ENCODE results near the gene AASS.

Gene AASS

GRCh38 chr7:122118757-122119156 is 25.3 kb downstream of the AASS start:
- no peaks in the 10 kb centered on the region for H3K9me3 ChIP-seq (ENCODE audit: control insufficient read depth, low read length)
- H3K27me3 ChIP-seq (replicated peaks; ENCODE audit: control insufficient read depth, insufficient read depth, low read length): no peaks in the 10 kb centered on the region
- no peaks in the 10 kb centered on the region for H3K4me1 ChIP-seq (ENCODE audit: control insufficient read depth, insufficient read depth, low read length)
- no peak overlapping the region for H3K4me3 ChIP-seq (ENCODE audit: low read length)
- DNase-seq (ENCODE audit: low read depth): no peak
- peaks cover 85% of the 10 kb centered on the region for H3K36me3 ChIP-seq (ENCODE audit: control insufficient read depth, insufficient read depth, low read length, severe bottlenecking)
- H3K9ac ChIP-seq (ENCODE audit: low read length): no peak overlapping the region

- H3K9me3 ChIP-seq (ENCODE audit: control insufficient read depth, low read length): peaks cover 25% of the 10 kb centered on the region
These were observed 41.0 kb downstream of the AASS start for GRCh38 chr7:122103064-122103463.

GRCh38 chr7:122100021-122100420 is 44.0 kb downstream of the AASS start:
- no peak for DNase-seq (ENCODE audit: low read depth)
- Histone ChIP-seq H3K27me3 (replicated peaks; ENCODE audit: control insufficient read depth, insufficient read depth, low read length) (no peaks in the 10 kb centered on the region), H3K36me3 (ENCODE audit: control insufficient read depth, insufficient read depth, low read length, severe bottlenecking) (peaks cover 68% of the 10 kb centered on the region), H3K4me3 (ENCODE audit: low read length) (no peak overlapping the region), H3K4me1 (ENCODE audit: control insufficient read depth, insufficient read depth, low read length) (no peaks in the 10 kb centered on the region), H3K9ac (ENCODE audit: low read length) (no peak overlapping the region), H3K9me3 (ENCODE audit: control insufficient read depth, low read length) (peaks cover 18% of the 10 kb centered on the region)

More at GRCh38 chr7:122103064-122103463, 41.0 kb downstream of the AASS start:
- H3K9ac ChIP-seq (ENCODE audit: low read length): no peak overlapping the region
- peak overlapping the region; percentile 40 for H3K4me3 ChIP-seq (ENCODE audit: low read length)
- DNase-seq (ENCODE audit: low read depth): no peak
- no peaks in the 10 kb centered on the region for H3K4me1 ChIP-seq (ENCODE audit: control insufficient read depth, insufficient read depth, low read length)
- H3K27me3 ChIP-seq (replicated peaks; ENCODE audit: control insufficient read depth, insufficient read depth, low read length): no peaks in the 10 kb centered on the region
- peaks cover 75% of the 10 kb centered on the region for H3K36me3 ChIP-seq (ENCODE audit: control insufficient read depth, insufficient read depth, low read length, severe bottlenecking)

- no peak overlapping the region for H3K9ac ChIP-seq (ENCODE audit: low read length)
- DNase-seq (ENCODE audit: low read depth): no peak
- H3K4me3 ChIP-seq (ENCODE audit: low read length): no peak overlapping the region
- no peaks in the 10 kb centered on the region for H3K9me3 ChIP-seq (ENCODE audit: control insufficient read depth, low read length)
- no peaks in the 10 kb centered on the region for H3K4me1 ChIP-seq (ENCODE audit: control insufficient read depth, insufficient read depth, low read length)
- peaks cover 38% of the 10 kb centered on the region for H3K36me3 ChIP-seq (ENCODE audit: control insufficient read depth, insufficient read depth, low read length, severe bottlenecking)
- no peaks in the 10 kb centered on the region for H3K27me3 ChIP-seq (replicated peaks; ENCODE audit: control insufficient read depth, insufficient read depth, low read length)
These were observed 48.4 kb downstream of the AASS start for GRCh38 chr7:122095642-122096041.

GRCh38 chr7:122094549-122094948 is 49.5 kb downstream of the AASS start:
- no peaks in the 10 kb centered on the region for H3K9me3 ChIP-seq (ENCODE audit: control insufficient read depth, low read length)
- H3K27me3 ChIP-seq (replicated peaks; ENCODE audit: control insufficient read depth, insufficient read depth, low read length): no peaks in the 10 kb centered on the region
- no peak overlapping the region for H3K4me3 ChIP-seq (ENCODE audit: low read length)
- H3K4me1 ChIP-seq (ENCODE audit: control insufficient read depth, insufficient read depth, low read length): no peaks in the 10 kb centered on the region
- DNase-seq (ENCODE audit: low read depth): no peak
- no peak overlapping the region for H3K9ac ChIP-seq (ENCODE audit: low read length)
- peaks cover 39% of the 10 kb centered on the region for H3K36me3 ChIP-seq (ENCODE audit: control insufficient read depth, insufficient read depth, low read length, severe bottlenecking)

GRCh38 chr7:122092964-122093797 is 50.9 kb downstream of the AASS start:
- Histone ChIP-seq H3K27me3 (replicated peaks; ENCODE audit: control insufficient read depth, insufficient read depth, low read length) (no peaks in the 10 kb centered on the region), H3K4me3 (ENCODE audit: low read length) (no peak overlapping the region), H3K9ac (ENCODE audit: low read length) (peak overlapping the region; percentile 22), H3K4me1 (ENCODE audit: control insufficient read depth, insufficient read depth, low read length) (no peaks in the 10 kb centered on the region), H3K36me3 (ENCODE audit: control insufficient read depth, insufficient read depth, low read length, severe bottlenecking) (peaks cover 42% of the 10 kb centered on the region), H3K9me3 (ENCODE audit: control insufficient read depth, low read length) (no peaks in the 10 kb centered on the region)
- DNase-seq (ENCODE audit: low read depth): peak; percentile 85

GRCh38 chr7:122082670-122083069 is 61.4 kb downstream of the AASS start:
- Histone ChIP-seq H3K9ac (ENCODE audit: low read length) (no peak overlapping the region), H3K4me1 (ENCODE audit: control insufficient read depth, insufficient read depth, low read length) (no peaks in the 10 kb centered on the region), H3K4me3 (ENCODE audit: low read length) (no peak overlapping the region), H3K27me3 (replicated peaks; ENCODE audit: control insufficient read depth, insufficient read depth, low read length) (no peaks in the 10 kb centered on the region), H3K9me3 (ENCODE audit: control insufficient read depth, low read length) (no peaks in the 10 kb centered on the region), H3K36me3 (ENCODE audit: control insufficient read depth, insufficient read depth, low read length, severe bottlenecking) (peaks cover 74% of the 10 kb centered on the region)
- DNase-seq (ENCODE audit: low read depth): no peak

- Histone ChIP-seq H3K4me3 (ENCODE audit: low read length) (no peak overlapping the region), H3K4me1 (ENCODE audit: control insufficient read depth, insufficient read depth, low read length) (no peaks in the 10 kb centered on the region), H3K9me3 (ENCODE audit: control insufficient read depth, low read length) (no peaks in the 10 kb centered on the region), H3K36me3 (ENCODE audit: control insufficient read depth, insufficient read depth, low read length, severe bottlenecking) (peaks cover 78% of the 10 kb centered on the region), H3K27me3 (replicated peaks; ENCODE audit: control insufficient read depth, insufficient read depth, low read length) (no peaks in the 10 kb centered on the region), H3K9ac (ENCODE audit: low read length) (no peak overlapping the region)
- DNase-seq (ENCODE audit: low read depth): no peak
These were observed 61.9 kb downstream of the AASS start for GRCh38 chr7:122082160-122082559.

- H3K9me3 ChIP-seq (ENCODE audit: control insufficient read depth, low read length): no peaks in the 10 kb centered on the region
- H3K4me1 ChIP-seq (ENCODE audit: control insufficient read depth, insufficient read depth, low read length): no peaks in the 10 kb centered on the region
These were observed 70.4 kb downstream of the AASS start for GRCh38 chr7:122073635-122074034.

GRCh38 chr7:122072924-122073599 is 71.0 kb downstream of the AASS start:
- Histone ChIP-seq H3K4me3 (ENCODE audit: low read length) (no peak overlapping the region), H3K9ac (ENCODE audit: low read length) (no peak overlapping the region), H3K27me3 (replicated peaks; ENCODE audit: control insufficient read depth, insufficient read depth, low read length) (no peaks in the 10 kb centered on the region), H3K9me3 (ENCODE audit: control insufficient read depth, low read length) (no peaks in the 10 kb centered on the region), H3K4me1 (ENCODE audit: control insufficient read depth, insufficient read depth, low read length) (no peaks in the 10 kb centered on the region), H3K36me3 (ENCODE audit: control insufficient read depth, insufficient read depth, low read length, severe bottlenecking) (peaks cover 37% of the 10 kb centered on the region)
- DNase-seq (ENCODE audit: low read depth): no peak

More at GRCh38 chr7:122073635-122074034, 70.4 kb downstream of the AASS start:
- Histone ChIP-seq H3K9ac (ENCODE audit: low read length) (no peak overlapping the region), H3K27me3 (replicated peaks; ENCODE audit: control insufficient read depth, insufficient read depth, low read length) (no peaks in the 10 kb centered on the region), H3K36me3 (ENCODE audit: control insufficient read depth, insufficient read depth, low read length, severe bottlenecking) (peaks cover 40% of the 10 kb centered on the region), H3K4me3 (ENCODE audit: low read length) (no peak overlapping the region)
- DNase-seq (ENCODE audit: low read depth): no peak

GRCh38 chr7:122072272-122072671 is 71.8 kb downstream of the AASS start:
- Histone ChIP-seq H3K36me3 (ENCODE audit: control insufficient read depth, insufficient read depth, low read length, severe bottlenecking) (peaks cover 29% of the 10 kb centered on the region), H3K27me3 (replicated peaks; ENCODE audit: control insufficient read depth, insufficient read depth, low read length) (no peaks in the 10 kb centered on the region), H3K9ac (ENCODE audit: low read length) (no peak overlapping the region), H3K4me3 (ENCODE audit: low read length) (no peak overlapping the region), H3K9me3 (ENCODE audit: control insufficient read depth, low read length) (no peaks in the 10 kb centered on the region), H3K4me1 (ENCODE audit: control insufficient read depth, insufficient read depth, low read length) (no peaks in the 10 kb centered on the region)
- DNase-seq (ENCODE audit: low read depth): no peak

Measured in adipocyte (in vitro differentiated cells).